KMS-11 (cell line): ENCODE results near the gene ADD2.

Source experiments
- H2AFZ ChIP-seq: fragments of 200-600 bp; sonication (generic); 2 replicates; pipeline ENCODE4 v1.6.1; 2016; ENCODE audit warnings: antibody characterized with exemption, mixed run types, low read depth
- H3K27ac ChIP-seq: fragments of 200-600 bp; sonication (generic); 2 replicates; pipeline ENCODE4 v1.6.1; 2016; ENCODE audit warnings: mild to moderate bottlenecking, mixed run types
- H3K27me3 ChIP-seq: fragments of 200-600 bp; sonication (generic); 2 replicates; pipeline ENCODE4 v1.6.1; 2017; ENCODE audit warnings: mild to moderate bottlenecking, low read depth, mixed run types, moderate library complexity; ENCODE audit not compliant: insufficient read depth
- H3K36me3 ChIP-seq: fragments of 200-600 bp; sonication (generic); 2 replicates; pipeline ENCODE4 v1.6.1; 2017; ENCODE audit warnings: mild to moderate bottlenecking, mixed run types; ENCODE audit not compliant: insufficient read depth
- H3K4me1 ChIP-seq: fragments of 200-600 bp; sonication (generic); 2 replicates; pipeline ENCODE4 v1.6.1; 2016; ENCODE audit warnings: mild to moderate bottlenecking, low read depth, mixed run types; ENCODE audit not compliant: poor library complexity, severe bottlenecking
- H3K4me2 ChIP-seq: fragments of 200-600 bp; sonication (generic); 2 replicates; pipeline ENCODE4 v1.7.0; 2016; ENCODE audit warnings: mild to moderate bottlenecking, mixed run types
- H3K4me3 ChIP-seq: fragments of 200-600 bp; sonication (generic); IDR thresholded peaks from 2 replicates; pipeline ENCODE4 v1.6.1; 2017; ENCODE audit warnings: low read depth, low read length, mixed read lengths; ENCODE audit not compliant: insufficient read depth
- H3K79me2 ChIP-seq: fragments of 200-600 bp; sonication (generic); 2 replicates; pipeline ENCODE4 v1.6.1; 2016; ENCODE audit warnings: low read depth, mixed run types; ENCODE audit not compliant: insufficient read depth
- H3K9ac ChIP-seq: fragments of 200-600 bp; sonication (generic); 2 replicates; pipeline ENCODE4 v1.6.1; 2016; ENCODE audit warnings: mild to moderate bottlenecking, mixed run types
- H4K20me1 ChIP-seq: fragments of 200-600 bp; sonication (generic); 2 replicates; pipeline ENCODE4 v1.6.1; 2016; ENCODE audit warnings: mild to moderate bottlenecking, mixed run types; ENCODE audit not compliant: insufficient read depth
- TF ChIP-seq, protein P1 (sequence below): fragments of 200-600 bp; sonication (generic); conservative IDR thresholded peaks from 2 replicates; pipeline ENCODE4 v1.6.1; 2017; ENCODE audit warnings: low read depth, mild to moderate bottlenecking, antibody characterized with exemption, low read length, moderate library complexity, mixed read lengths

ADD2 gene

DNA sequence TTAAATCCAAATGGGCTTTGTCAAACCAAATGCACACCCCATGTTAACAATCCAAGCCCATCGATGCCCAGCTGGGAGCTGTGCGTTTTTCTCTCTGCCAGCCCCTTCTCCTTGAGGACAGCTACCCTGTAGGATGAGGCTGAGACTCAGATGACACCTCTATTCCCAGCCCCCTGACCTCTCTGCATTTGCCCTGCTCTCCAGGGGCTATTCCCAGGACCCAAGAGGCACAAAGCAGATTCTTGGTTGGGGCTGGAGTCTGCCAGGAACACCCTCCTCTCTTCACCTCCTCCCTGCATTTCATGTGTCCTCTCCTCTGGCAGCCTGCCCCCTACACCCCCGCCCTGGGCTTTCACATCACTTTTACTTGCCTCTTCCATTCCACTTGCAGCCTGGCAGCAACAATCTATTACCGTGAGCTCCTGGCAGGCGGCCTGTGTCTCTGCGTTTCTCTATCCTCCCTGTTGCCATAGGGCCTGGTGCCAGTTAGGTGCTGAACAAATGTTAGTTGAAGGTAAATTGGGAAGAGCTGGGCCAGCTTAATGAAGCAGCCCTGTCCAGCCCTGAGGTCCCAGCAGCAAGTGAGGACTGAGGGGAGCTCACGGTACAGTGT is 51.8 kb downstream of the ADD2 start:
- Histone ChIP-seq H3K27me3 (no peaks in the 10 kb centered on the region), H3K9ac (no peak overlapping the region), H3K79me2 (no peaks in the 10 kb centered on the region; the same call in 1 of the 2 replicates), H3K27ac (no peak overlapping the region), H3K4me3 (no peak overlapping the region), H4K20me1 (no peaks in the 10 kb centered on the region), H3K4me2 (no peak overlapping the region), H3K4me1 (peaks cover 17% of the 10 kb centered on the region), H2AFZ (no peak overlapping the region), H3K36me3 (no peaks in the 10 kb centered on the region)
- TF ChIP-seq, protein P1, sequence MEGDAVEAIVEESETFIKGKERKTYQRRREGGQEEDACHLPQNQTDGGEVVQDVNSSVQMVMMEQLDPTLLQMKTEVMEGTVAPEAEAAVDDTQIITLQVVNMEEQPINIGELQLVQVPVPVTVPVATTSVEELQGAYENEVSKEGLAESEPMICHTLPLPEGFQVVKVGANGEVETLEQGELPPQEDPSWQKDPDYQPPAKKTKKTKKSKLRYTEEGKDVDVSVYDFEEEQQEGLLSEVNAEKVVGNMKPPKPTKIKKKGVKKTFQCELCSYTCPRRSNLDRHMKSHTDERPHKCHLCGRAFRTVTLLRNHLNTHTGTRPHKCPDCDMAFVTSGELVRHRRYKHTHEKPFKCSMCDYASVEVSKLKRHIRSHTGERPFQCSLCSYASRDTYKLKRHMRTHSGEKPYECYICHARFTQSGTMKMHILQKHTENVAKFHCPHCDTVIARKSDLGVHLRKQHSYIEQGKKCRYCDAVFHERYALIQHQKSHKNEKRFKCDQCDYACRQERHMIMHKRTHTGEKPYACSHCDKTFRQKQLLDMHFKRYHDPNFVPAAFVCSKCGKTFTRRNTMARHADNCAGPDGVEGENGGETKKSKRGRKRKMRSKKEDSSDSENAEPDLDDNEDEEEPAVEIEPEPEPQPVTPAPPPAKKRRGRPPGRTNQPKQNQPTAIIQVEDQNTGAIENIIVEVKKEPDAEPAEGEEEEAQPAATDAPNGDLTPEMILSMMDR: no peak

DNA sequence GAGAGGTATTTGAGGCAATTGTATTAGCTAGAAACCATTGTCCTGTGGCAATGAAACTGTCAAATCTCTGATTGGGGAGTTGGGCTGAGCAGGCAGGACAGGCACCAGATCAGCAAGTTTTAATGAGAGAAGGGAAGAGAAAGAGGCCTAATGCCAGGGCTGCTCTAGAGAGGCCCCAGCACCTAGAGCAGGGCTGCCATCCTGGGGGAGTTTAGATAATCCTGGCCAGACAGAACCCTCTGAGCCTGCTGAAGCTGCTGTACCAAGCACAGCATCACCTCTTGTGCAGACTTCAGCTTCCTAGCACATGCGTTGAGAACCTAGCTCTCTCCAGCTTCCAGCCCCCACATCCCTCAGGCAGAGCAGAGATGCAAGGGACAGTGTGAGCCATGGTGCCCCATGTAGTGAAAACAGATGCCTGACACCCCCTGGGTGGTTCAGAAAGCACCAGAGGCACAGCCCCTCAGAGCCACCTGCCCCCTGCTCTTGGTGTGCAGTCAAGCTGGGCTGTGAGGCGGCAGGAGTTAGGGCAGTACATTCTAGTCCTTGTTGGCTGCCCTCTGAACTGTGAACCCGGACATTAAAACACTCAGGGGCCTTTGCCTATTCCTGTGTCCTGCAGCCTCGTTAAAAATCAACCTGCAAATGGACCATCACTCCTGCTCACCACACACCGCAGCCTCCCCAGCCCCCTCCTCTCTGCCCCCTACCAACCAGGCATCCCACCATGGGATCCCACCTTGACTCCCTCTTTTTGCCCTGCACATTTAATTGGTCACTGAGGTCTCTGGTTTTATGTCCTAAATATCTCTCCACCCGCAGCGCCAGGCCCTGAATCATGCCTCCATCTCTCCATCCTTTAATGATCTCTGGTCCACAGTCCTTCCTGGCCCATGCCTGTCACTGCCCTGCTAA is 52.7 kb downstream of the ADD2 start:
- Histone ChIP-seq H3K4me1 (peaks cover 16% of the 10 kb centered on the region), H3K36me3 (no peaks in the 10 kb centered on the region), H4K20me1 (no peaks in the 10 kb centered on the region), H3K9ac (no peak overlapping the region), H3K79me2 (no peaks in the 10 kb centered on the region; the same call in 1 of the 2 replicates), H3K4me3 (no peak overlapping the region), H3K4me2 (no peak overlapping the region), H2AFZ (no peak overlapping the region), H3K27ac (no peak overlapping the region; the same call in 1 of the 2 replicates), H3K27me3 (no peaks in the 10 kb centered on the region)
- TF ChIP-seq, protein P1: no peak

DNA sequence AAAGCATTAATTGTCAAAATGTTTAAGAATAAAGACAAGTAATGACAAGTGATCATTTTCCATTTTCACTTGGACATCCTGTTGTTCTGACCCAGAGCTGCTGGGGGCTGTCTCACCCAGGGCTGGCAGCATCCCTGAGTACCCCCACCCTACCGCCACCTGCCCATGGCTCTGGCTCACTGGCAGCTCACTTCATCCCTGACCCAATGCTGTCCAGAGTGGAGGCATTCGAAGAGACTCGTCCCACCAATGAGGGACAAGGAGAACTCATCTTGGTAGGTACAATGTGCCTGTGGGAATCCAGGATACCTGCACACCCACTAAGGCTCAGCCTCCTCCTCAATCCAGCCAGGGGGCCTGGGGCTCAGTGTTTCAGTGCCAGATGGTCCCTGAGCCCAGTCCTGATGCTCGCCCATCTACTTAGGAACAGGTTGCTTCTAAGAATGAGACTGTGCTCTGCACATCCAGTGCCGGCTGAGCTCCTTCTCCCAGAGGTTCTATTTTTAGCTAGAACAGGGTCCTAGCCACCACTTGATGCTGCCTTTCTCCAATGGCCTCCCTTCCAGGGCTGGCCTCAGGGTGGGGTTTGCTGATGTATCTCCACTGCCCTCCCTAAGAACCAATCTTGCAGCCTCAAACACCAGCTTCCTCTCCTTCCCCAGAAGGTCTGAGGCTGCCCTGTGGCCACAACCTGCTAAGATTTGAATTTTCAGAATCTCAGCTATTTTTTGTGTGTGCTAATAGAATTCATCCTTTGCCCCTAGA is 53.7 kb downstream of the ADD2 start:
- no peak overlapping the region for H2AFZ ChIP-seq
- H3K9ac ChIP-seq: no peak overlapping the region
- H3K27ac ChIP-seq: no peak overlapping the region; the same call in 1 of the 2 replicates
- no peak overlapping the region for H3K4me2 ChIP-seq
- H3K4me3 ChIP-seq: no peak overlapping the region
- no peaks in the 10 kb centered on the region for H4K20me1 ChIP-seq
- H3K27me3 ChIP-seq: no peaks in the 10 kb centered on the region
- no peaks in the 10 kb centered on the region for H3K36me3 ChIP-seq
- TF ChIP-seq, protein P1: no peak
- no peaks in the 10 kb centered on the region; the same call in 1 of the 2 replicates for H3K79me2 ChIP-seq
- peaks cover 10% of the 10 kb centered on the region for H3K4me1 ChIP-seq

DNA sequence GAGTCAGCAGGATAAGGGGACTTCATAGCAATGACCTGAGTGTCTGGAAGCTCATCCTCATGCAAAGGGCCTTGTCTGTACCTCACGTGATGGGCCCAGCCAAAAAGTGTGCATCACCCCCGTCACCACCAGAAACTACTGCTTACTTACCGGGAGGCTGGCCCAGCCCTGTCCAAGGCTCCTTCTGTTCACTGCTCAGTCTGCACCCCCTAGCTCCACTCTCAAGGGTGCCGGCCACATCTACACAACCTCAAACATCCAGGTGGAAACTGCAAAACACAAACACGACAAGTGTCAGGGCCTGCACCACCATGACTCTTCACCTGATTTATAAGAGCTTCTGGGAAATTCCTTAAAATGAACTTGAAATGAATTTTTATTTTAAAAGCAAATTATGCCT is 55.1 kb downstream of the ADD2 start:
- no peaks in the 10 kb centered on the region for H3K27me3 ChIP-seq
- no peak overlapping the region for H3K9ac ChIP-seq
- no peaks in the 10 kb centered on the region for H3K36me3 ChIP-seq
- peaks cover 10% of the 10 kb centered on the region for H3K4me1 ChIP-seq
- no peaks in the 10 kb centered on the region; the same call in 1 of the 2 replicates for H3K79me2 ChIP-seq
- no peak overlapping the region for H3K4me3 ChIP-seq
- TF ChIP-seq, protein P1: no peak
- H3K4me2 ChIP-seq: no peak overlapping the region
- no peaks in the 10 kb centered on the region for H4K20me1 ChIP-seq
- no peak overlapping the region for H2AFZ ChIP-seq
- no peak overlapping the region for H3K27ac ChIP-seq
